ENCODE results near the gene SLC35E2B.
"Not testable (repeated sequence)": the region's sequence is repeated elsewhere in the genome, so short reads cannot be mapped to it uniquely, and the experiment has no call there.

SLC35E2B gene

DNA sequence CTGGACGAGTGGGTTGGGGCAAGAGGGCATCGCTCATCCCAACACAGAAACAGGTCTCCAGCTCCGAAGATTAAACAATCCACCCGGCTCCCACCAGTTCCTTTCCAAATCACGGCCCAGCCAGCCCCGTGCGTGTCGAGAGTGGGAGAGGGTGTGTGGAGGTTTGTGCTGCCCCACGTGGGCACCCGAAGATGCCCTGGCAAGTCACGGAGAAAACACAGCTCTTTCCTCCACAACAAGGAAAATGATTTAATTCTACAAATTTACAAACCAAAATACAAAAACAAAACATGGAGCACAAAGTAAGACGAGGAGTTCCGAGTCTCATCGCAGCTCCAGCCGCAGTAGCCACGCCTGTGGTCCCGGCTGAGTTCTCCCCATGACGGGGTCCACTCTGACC is 9.9 kb upstream of the SLC35E2B start:
- not testable (repeated sequence) for DNase-seq

DNA sequence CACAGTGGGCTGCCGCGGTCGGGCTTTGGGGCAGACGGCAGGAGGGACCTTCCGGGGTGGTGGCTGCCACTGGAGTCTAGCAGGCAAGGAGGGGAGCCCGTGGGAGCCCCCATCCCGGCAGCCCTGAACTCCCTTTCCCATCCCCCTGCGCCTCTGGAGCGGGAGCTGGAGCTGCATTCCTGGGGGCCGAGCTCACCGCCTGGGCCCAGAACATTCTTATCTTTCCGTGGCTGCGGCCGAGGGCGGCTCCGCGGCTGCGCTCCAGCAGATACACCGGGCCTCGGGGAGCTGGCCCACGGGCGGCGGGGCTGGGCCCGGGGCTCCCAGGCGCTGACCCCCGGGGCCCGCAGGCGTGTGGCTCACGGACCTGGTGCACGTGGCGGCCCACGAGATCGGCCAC is 8.0 kb upstream of the SLC35E2B start:
- DNase-seq, result not testable (repeated sequence)

DNA sequence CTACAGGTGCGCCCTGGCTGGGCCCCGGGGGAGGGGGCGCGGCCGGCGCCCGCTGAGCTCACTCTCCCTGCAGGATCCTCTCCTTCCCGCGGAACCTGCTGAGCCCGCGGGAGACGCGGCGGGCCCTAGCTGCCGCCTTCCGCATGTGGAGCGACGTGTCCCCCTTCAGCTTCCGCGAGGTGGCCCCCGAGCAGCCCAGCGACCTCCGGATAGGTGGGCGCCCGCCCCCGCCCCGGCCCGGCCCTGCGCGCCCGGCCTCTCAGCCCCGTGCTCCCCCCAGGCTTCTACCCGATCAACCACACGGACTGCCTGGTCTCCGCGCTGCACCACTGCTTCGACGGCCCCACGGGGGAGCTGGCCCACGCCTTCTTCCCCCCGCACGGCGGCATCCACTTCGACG is 7.5 kb upstream of the SLC35E2B start:
- not testable (repeated sequence) for DNase-seq

DNA sequence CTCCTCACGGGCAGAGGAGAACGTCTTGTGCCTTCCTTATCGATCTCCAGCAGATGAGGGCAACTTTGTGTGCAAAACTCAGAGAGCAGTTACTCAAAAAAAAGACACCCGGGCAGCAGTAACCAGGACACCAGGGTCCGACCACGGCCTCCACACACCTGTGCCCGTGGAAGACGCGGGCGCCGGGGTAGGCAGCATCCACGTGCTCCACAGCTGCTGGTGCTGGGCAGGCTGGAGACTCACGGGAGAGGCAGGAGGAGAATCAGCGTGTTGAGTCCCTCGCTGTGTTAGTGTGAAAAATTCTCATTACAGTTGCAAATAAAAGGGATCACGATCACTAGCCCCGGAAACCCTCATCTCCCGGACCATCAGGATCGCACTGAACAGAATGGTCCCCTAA is 6.5 kb upstream of the SLC35E2B start:
- not testable (repeated sequence) for DNase-seq

DNA sequence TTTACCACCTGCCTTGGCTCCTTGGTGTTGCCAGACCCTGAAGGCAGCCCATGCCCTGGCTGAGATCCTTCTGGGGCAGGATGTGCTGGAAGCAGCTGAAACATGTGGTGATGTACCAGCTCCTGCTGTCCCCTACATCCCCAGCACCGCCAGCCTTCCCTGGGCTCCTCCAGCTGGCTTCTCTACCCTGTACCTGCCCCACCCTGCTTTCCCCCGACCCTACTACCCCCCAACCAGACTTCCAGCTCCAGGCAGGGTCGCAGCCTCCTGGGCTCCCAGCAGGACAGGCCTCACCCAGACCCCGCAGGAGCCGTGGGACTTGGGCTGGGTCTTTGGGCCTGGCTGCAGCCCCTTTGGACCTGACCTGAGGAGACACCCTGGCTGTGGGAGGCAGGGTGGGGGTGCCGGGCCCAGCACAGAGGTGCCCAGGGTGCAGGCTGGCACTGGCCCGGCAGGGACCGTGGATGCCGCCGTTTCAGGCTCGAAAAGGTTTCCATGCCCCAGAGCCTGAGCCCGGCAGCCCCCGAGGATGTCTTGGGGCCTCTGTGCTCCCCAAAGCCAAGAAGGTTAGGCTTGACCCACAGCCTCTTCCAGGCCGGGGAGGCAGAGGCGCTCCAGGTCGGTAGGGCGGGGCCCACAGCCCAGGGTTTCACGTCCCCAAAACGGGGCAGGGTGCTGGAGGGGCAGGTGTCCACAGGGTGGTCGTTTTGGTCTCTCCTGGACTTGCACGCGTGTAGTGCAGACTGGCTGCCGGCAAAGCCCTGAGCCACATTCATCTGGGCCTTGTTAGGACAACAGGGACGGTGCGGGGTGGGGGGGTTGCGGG is 5.0 kb upstream of the SLC35E2B start:
- DNase-seq, result not testable (repeated sequence)

DNA sequence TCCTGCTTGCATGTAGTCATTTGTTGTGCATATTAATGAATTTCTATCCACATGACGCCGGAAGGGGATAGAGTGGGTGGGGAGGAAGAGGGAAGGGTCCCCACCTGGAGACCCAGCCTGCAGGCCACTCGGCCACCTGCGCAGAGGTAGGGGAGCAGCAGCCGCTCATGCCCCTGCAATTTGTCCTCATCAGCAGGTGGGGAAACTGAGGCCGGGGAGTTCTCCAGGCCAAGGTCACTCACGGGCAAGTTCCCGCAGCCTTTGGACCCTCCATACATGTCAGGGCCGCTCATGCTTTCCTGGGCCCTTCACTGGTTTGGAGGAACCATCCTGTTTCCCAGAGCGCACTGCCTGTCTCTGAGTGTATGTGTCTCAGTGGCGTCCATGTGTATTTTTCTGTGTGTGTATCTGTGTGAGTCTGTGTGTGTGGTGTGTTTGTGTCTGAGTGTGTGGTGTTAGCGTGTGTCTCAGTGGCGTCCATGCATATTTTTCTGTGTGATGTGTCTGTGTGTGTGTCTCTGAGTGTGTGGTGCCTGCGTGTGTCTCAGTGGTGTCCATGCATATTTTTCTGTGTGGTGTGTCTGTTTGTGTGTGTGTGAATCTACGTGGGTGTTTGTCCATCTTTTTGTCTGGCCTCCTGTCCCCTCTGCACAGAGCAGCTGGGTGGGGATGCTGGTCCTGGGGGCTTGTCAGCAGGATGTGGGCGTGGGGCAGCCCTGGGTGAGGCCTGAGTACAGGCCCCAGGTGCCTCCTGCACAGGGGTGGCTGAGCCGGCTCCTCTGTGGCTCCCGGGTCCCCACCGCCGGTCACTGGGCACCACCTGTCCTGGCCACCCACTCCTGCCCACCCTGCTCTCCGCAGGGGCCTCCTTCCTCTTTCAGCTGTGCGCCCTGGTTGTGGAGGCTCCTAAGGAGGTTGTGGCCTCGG is 4.1 kb upstream of the SLC35E2B start:
- not testable (repeated sequence) for DNase-seq

DNA sequence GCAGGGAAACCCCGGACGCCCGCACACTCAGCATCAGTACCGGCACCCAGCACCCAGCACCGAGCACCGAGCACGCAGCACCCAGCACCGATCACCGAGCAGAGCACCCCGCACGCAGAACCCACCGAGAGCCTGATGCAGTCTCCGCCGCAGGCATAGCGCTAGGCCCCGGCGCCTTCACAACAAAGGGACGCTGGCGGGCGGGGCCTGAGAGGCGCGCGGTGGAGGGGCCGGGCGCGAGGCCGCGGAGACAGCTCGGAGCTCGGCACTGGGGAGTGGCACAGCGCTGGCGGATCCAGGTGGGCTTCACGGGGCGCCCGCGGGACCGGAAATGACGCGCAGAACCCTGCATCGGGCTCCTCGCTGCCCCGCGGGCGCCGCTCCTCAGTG is 276 bp downstream of the SLC35E2B start:
- DNase-seq, result not testable (repeated sequence)

DNA sequence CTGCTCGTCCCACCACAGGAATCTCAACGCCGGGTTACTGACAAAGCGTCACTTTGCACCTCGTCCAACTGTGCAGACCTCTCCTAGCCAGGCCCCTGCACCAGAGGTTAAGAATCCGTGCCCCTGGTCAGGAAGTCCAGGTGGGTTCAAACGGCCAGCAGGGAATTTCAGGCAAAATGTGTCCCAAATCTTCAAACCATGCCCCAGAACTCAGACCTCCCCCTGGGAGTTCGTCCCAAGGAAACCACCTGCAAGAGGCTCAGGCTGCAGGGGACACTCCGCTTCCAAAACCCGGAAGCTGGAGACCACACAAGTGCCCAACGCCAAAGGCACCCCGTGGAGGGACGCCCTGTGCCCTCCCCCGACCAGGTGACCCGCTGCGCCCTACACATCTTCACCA is 1.2 kb downstream of the SLC35E2B start:
- DNase-seq, result not testable (repeated sequence)

DNA sequence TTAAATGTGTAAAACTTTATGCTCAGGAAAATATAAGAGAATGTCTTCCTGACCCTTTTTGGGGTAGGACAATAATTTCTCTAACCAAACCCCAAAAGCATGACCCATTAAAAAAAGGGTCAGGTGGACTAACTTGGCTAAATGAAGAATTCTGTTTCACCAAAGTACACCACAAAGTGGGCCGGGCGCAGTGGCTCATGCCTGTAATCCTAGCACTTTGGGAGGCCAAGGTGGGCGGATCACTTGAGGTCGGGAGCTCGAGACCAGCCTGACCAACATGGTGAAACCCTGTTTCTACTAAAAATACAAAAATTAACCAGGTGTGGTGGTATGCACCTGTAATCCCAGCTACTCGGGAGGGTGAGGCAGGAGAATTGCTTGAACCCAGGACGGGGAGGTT is 3.1 kb downstream of the SLC35E2B start:
- not testable (repeated sequence) for DNase-seq

DNA sequence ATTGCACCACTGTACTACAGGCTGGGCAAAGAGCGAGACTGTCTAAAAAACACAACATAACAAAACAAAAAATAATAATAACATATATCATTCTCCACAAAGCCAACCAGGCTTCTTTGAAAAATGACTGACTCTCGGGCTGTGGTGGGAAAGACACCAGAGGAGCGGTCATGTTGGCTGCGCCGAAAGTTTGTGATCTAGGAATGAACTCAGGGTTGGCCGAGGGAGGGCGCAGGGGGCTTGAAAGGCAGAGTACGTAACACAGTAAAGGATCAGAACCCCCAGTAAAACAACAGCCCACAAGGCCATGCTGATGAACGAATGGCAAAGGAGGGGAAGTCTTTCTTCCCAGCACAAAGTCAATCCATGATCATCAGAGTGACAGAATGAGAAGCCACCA is 4.7 kb downstream of the SLC35E2B start:
- DNase-seq, result no peak

DNA sequence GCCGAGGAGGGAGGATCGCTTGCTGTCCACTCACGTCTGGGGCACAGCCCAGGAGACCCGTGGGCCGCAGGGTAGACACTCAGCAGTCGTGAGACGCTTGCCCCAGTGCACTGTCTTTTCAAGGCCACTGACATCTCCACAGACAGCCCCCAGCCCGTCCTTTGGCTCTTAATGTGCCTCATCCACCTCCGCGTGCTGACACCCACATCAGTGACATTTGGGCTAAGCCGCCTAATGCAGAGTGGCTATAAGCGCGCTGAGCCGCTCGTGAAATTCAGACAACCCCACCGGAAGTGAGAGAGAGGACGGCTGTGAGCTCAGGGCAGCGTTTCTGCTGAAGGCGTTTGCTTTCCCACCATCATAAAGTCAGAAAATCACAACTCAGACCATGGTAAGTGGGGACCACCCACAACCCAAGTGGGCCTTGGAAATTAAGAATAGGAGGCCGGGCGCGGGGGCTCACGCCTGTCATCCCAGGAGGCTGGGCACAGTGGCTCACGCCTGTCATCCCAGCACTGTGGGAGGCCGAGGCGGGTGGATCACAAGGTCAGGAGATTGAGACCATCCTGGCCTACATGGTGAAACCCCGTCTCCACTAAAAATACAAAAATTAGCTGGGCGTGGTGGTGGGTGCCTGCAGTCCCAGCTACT is 8.4 kb downstream of the SLC35E2B start:
- DNase-seq, result no peak

DNA sequence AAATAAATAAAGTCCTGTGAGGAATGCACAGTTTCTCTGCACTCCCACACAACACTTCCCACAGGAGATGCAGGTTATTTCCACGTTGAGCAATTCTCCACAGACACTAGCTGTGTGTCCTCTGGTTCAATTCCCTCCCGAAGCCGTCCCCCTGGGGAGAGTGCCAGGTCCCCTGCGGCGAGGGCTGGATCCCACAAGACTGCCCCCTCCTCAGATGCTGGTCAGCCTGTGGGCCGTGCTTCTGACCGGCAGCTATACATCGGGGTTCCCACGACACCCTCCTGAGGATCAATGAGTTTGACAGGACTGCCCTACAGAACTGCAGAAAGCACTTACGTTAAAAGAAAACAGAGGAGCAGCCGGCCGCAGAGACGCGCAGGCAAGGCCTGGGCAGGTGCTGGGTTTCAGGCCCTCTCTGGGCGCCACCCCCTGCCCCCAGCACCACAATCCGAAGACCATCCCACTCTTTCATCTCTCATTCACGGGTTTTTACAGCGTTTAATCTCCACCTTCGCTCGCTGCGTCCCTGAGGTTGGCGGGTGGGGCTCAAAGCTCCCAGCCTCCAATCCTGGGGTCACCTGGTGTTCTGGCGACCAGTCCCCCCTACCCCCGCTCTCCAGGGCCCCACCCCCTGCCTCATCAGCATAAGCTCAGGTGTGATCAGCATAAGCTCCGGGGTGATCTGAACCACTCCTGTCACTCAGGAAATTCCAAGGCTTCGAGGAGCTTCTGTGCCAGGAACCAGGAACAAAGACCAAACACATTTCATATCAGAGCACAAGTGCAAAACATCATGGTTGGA is 9.3 kb downstream of the SLC35E2B start:
- DNase-seq, result no peak

DNA sequence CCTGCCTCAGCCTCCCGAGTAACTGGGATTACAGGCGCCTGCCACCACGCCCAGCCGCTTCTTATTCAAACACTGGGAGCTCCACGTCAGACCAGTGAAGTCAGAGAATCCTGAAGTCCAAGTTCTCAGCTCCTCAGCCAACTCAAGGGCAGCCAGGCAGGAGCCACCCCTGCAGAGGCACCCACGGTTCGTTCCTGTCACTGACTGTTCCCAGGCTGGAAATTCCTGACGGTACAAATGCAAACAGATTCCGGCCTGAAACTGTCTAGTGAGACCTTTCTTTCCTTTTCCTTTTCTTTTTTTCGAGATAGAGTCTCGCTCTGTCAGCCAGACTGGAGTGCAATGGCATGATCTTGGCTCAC is 11.7 kb downstream of the SLC35E2B start:
- no peak for DNase-seq

DNA sequence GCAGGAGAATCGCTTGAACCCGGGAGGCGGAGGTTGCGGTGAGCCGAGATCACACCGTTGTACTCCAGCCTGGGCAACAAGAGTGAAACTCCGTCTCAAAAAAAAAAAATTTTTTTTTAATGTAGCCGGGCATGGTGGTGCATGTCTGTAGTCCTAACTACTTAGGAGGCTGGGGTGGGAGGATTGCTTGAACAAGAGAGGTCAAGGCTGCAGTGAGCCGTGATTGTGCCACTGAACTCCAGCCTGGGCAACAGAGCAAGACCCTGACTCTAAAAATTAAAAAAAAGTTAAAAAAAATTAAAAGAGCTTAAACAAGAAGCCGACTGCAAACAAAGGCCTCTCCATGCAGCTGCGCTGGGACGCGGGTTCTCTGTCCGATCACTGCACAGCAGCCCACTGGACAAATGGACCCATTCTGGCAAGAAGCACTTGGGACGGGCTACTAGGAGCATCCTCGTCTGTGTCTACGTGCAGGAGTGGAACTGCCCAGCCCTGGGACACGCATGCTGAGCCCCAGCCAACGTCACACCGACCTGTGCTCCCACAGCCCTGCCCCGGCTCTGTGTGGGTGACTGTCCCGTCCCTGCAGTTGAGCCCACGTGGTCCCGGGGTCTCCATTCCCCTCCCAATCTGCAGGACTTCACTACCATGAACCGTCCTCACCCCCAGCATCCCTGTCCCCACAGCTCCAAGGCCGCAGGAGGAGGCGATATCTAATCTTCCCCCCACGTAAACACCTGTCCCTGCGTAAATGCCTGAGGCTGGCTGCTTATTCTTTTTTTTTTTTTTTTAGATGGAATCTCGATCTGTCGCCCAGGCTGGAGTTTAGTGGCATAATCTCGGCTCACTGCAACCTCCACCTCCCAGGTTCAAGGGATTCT is 12.3 kb downstream of the SLC35E2B start:
- DNase-seq, result no peak

DNA sequence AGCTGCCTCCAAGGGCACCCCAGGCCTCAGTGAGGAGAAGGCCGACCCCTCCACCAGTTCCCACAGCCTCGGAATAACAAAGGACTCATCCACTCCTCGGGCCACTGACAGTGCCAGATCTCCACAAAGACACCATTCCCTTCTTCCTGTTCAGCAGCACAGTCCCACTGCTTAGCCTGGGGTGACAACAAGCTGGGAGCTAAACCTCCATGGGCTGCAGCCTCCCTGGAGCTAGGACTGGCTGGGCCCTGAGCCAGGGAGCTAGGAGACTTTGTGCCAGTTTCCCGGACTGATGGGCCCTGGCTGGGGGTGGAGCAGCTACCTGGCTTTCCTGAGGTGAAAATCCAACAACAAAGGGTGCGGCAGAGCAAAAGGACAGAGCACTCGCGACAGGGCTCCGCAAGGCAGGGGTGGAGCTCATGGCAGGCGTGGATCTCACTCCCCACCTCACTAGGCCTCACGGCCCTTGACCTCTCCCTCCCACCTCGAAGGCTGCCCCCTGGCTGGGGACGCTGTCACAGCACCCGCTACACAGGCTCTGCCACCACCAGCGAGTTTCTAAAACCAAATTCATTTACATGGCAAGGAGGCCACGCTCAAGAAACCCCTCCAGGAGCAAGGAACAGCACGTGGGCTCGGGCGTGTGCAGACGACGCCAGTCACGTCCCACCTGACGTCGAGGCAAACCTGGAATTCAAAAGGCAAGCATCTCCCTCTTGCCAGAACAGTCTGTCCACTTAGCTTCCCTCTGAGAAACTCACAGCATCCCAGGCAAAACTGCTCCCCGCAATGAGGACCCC is 13.8 kb downstream of the SLC35E2B start:
- no peak for DNase-seq

DNA sequence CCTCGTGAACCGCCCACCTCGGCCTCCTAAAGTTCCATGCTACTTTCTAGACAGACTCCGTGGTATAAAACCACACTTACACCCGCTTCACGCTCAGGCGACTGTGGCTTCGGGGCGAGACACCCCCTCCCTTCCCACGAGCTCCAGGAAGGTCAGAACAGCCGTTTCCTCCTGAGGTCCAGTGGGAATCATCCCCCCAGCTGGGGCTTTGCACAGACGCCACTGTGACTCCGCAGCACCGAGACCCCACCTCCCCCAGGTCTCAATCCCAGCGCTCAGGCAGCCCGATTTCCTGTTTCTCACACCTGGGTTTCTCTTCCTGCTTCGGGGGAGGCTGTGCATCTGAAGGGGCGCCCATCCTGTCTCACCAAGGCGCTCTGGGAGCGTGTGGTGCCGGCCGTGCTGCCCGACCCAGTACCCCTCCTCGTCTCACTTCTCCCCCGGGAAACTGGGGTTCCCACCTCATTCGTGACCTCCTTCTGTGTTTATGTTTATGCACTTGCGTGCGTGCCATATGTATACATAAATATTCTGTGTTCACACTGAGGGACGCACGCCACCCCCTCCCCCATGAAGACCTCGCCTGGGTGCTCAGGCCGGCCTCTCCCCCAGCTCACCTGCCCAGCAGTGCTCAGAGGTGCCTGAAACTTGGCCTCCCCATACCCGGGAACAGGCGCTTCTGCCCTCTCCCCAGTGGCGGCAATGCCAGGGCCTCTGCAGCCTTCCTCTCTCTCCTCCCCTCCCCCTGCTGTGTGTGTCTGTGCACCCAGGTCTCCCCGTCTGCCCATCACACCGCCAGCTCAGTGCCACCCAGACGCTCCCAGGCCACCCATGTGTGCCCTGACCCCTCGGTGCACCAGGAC is 14.6 kb downstream of the SLC35E2B start:
- no peak for DNase-seq

DNA sequence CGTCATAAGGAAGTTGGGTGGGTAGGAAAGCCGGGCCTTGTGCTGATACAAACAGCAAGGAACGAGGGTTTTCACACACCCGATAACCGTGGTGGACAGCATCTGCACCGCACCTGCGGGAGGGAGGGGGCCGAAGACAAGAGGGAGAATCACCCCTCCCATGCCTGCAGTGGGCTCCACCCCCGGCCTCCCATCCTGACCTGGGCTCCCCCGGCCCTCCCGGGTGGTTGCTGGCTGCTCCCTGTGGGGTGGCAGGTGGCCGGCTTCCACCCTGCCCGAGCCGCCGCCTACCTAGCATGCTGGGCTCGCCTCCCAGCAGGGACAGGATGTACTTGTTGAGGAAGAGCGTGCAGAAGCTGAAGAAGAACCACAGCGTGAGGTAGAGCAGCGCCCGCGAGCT is 16.5 kb downstream of the SLC35E2B start:
- DNase-seq, result not testable (repeated sequence)

DNA sequence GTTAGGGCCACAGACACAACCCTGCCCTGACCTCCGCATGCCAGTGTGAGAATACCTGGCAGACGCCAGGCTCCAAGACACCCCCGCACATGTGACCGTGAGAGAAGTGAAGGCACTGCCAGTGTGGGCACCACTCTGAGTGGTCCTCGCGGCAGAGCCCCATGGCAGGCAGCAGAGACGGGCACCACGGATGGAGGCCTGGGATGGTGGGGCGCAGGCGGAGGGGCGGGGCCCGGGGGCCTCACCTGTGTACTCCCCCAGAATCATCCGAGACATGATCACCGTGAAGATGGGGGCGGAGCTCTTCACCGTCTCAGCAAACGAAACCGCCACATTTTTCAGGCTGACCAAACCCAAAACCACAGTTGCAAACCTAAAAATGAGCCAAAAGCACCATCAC is 17.4 kb downstream of the SLC35E2B start:
- not testable (repeated sequence) for DNase-seq

DNA sequence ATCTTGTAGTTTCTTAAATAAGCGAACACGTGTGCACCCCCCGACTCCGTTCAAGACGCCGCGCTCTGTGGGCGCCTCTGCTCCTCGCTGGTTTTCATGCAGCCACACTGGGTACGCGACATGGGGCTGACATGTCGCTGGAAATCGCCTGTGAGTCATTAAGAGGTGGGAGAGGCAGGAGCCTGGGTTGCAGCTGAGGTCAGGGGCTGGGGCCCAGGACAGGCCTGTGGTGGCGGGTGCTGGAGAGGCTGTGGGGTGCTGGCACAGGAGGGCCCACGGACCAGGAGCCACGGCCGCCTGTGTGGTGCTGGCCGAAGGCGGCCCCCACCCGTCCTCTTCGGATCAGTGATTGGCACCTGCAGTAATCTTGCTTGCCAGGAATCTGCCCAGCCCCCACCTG is 17.8 kb downstream of the SLC35E2B start:
- DNase-seq, result not testable (repeated sequence)
